Ectodermal cell (in vitro differentiated cells): ENCODE measurements around the gene SLC5A1.
"Not testable (repeated sequence)": the region's sequence is repeated elsewhere in the genome, so short reads cannot be mapped to it uniquely, and the experiment has no call there.

Source experiments
- H3K27ac ChIP-seq: 2 replicates; pipeline ENCODE4 v1.7.0; 2013; ENCODE audit warnings: mild to moderate bottlenecking, low read depth, low read length; ENCODE audit not compliant: insufficient read depth, poor library complexity, severe bottlenecking
- H3K27me3 ChIP-seq: 2 replicates; pipeline ENCODE4 v1.7.0; 2013; ENCODE audit warnings: mild to moderate bottlenecking, low read length; ENCODE audit not compliant: insufficient read depth, control insufficient read depth, poor library complexity, severe bottlenecking
- H3K36me3 ChIP-seq: one replicate; pipeline ENCODE4 v1.7.0; 2013; ENCODE audit warnings: low read length; ENCODE audit not compliant: control insufficient read depth, insufficient read depth
- H3K4me1 ChIP-seq: one replicate; pipeline ENCODE4 v1.7.0; 2013; ENCODE audit warnings: low read length; ENCODE audit not compliant: control insufficient read depth, insufficient read depth
- H3K4me3 ChIP-seq: 2 replicates; pipeline ENCODE4 v1.7.0; 2013; ENCODE audit warnings: low read depth, low read length, control low read depth; ENCODE audit not compliant: insufficient read depth
- H3K9me3 ChIP-seq: 2 replicates; pipeline ENCODE4 v1.7.0; 2013; ENCODE audit warnings: mild to moderate bottlenecking, low read length, moderate library complexity; ENCODE audit not compliant: control insufficient read depth
- WGBS, 2 experiments: methylation state at CpG; one replicate each; pipeline ENCODE4 v1.1.7; 2013; ENCODE audit warnings: missing lambda C conversion rate in 2 of 2; 5-methylcytosine and 5-hydroxymethylcytosine counted together

Gene SLC5A1

DNA sequence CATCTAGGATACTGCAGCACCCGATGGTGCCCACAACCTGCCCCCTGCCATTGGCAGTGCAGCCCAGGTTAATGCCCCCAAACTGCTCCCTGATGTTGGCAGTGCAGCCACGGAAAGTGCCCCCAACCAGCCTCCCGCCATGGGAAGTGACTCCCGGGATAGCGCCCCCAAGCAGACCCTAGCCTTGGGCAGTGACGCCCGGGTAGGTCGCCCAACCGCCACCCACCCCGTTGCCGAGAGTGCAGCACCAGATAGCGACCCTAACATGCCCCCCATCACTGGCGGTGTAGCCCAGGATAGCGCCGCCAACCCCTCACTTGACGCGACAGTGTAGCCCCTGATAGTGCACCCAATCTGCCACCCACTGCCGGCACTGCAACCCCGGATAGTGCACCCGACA lies 77.5 kb downstream of the SLC5A1 start:
- Histone ChIP-seq H3K4me3 (no peak overlapping the region), H3K4me1 (no peaks in the 10 kb centered on the region), H3K36me3 (no peaks in the 10 kb centered on the region), H3K9me3 (no peaks in the 10 kb centered on the region), H3K27me3 (no peaks in the 10 kb centered on the region), H3K27ac (no peak overlapping the region)
- WGBS, 2 experiments: 94 to 95% methylated on average over 20 of the region's 20 CpGs

DNA sequence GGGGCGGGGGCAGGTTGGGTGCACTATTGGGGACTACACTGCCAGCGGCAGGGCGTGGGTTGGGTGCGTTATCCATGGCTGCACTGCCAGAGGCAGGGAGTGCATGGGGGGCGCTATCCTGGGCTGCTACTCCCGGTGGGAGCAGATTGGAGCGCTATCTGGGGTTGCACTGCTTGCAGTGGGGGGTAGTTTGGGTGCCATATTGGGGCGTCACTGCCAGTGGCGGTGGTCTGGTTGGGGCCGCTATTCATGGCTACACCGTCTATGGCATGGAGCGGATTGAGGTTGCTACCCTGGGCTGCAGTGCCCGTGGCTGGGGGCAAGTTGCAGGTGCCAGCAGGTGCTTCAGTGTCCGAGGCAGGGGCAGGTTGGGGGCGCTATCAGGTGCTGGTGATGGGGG lies 79.8 kb downstream of the SLC5A1 start:
- H3K36me3 ChIP-seq: no peaks in the 10 kb centered on the region
- H3K27me3 ChIP-seq: no peaks in the 10 kb centered on the region
- no peaks in the 10 kb centered on the region for H3K9me3 ChIP-seq
- H3K4me1 ChIP-seq: no peaks in the 10 kb centered on the region
- 93 to 94% methylated on average over 15 of the region's 15 CpGs for WGBS, 2 experiments
- H3K27ac ChIP-seq: no peak overlapping the region
- H3K4me3 ChIP-seq: no peak overlapping the region

DNA sequence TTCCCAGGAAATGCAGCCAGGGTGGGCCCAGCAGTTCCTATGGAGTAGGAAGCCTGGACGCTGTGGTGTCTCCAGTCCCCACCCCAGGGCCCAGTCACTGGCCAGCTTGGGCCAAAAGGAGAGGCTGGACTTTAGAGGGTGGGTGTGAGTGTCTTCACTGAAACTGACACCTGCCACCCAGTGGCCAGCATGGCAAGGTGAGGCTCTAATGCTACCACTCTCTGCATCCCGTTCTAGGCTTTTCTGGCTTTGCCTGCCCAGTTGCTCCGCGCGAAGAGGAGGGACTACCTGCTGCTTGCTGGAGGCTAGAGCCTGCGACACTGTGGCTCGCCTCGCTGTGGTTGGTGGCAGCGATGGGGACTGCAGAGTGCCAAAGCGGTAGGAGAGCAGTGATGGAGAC lies 80.6 kb downstream of the SLC5A1 start:
- H3K36me3 ChIP-seq: no peaks in the 10 kb centered on the region
- H3K27ac ChIP-seq: no peak overlapping the region
- H3K27me3 ChIP-seq: no peaks in the 10 kb centered on the region
- no peaks in the 10 kb centered on the region for H3K4me1 ChIP-seq
- no peak overlapping the region for H3K4me3 ChIP-seq
- 49 to 54% methylated on average over 10 of the region's 10 CpGs for WGBS, 2 experiments
- H3K9me3 ChIP-seq: no peaks in the 10 kb centered on the region

GRCh38 chr22:32127904-32128303 lies 84.8 kb downstream of the SLC5A1 start:
- Histone ChIP-seq H3K36me3 (no peaks in the 10 kb centered on the region), H3K4me3 (no peak overlapping the region), H3K27ac (no peak overlapping the region), H3K27me3 (no peaks in the 10 kb centered on the region), H3K4me1 (no peaks in the 10 kb centered on the region), H3K9me3 (no peaks in the 10 kb centered on the region)
- 64 to 67% methylated on average over 4 of the region's 4 CpGs for WGBS, 2 experiments

GRCh38 chr22:32130464-32130863 lies 87.4 kb downstream of the SLC5A1 start:
- H3K27ac ChIP-seq: no peak overlapping the region
- H3K4me1 ChIP-seq: no peaks in the 10 kb centered on the region
- H3K9me3 ChIP-seq: no peaks in the 10 kb centered on the region
- H3K27me3 ChIP-seq: no peaks in the 10 kb centered on the region
- 88 to 95% methylated on average over 2 of the region's 2 CpGs for WGBS, 2 experiments
- H3K4me3 ChIP-seq: no peak overlapping the region
- H3K36me3 ChIP-seq: no peaks in the 10 kb centered on the region

DNA sequence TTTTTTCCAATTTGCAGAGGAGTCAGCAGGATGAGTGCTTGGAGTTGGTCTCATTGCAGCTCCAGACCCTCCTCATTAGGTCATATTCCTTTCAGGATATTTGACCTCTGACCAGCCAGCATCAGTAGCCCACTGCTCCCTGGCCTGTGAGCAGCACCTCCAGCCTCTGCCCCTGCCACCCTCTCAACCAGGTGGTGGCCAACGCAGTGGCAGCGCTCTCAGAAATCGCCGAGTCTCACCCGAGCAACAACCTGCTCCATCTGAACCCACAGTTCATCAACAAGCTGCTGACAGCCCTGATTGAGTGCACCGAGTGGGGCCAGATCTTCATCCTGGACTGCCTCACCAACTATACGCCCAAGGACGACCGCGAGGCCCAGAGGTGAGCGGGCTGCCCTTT lies 89.1 kb downstream of the SLC5A1 start:
- no peaks in the 10 kb centered on the region for H3K9me3 ChIP-seq
- 92 to 96% methylated on average over 11 of the region's 11 CpGs for WGBS, 2 experiments

DNA sequence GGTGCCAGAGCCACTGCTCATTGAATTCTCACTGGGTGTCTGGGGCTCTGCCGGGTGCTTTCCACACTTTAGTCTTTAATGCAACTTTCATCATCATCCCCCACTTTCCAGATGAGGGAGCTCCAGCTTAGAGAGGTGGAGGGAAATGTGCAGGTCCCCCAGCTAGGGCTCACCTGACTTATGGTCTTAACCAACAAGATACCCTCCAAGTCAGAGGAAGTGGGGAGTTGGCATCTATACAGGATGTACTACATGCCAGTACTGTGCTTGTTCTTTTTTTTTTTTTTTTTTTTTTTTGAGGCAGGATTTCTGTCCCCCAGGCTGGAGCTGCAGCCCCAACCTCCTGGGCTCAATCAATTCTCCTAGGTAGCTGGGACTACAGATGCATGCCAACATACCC lies 89.7 kb downstream of the SLC5A1 start:
- 89 to 95% methylated on average over 1 of the region's 1 CpG for WGBS, 2 experiments
- H3K9me3 ChIP-seq: no peaks in the 10 kb centered on the region
- no peaks in the 10 kb centered on the region for H3K36me3 ChIP-seq
- no peak overlapping the region for H3K27ac ChIP-seq
- no peaks in the 10 kb centered on the region for H3K4me1 ChIP-seq
- H3K4me3 ChIP-seq: no peak overlapping the region
- H3K27me3 ChIP-seq: no peaks in the 10 kb centered on the region

More for the DNA sequence above, 89.1 kb downstream of the SLC5A1 start:
- H3K27ac ChIP-seq: no peak overlapping the region
- no peak overlapping the region for H3K4me3 ChIP-seq
- no peaks in the 10 kb centered on the region for H3K36me3 ChIP-seq
- no peaks in the 10 kb centered on the region for H3K27me3 ChIP-seq
- H3K4me1 ChIP-seq: no peaks in the 10 kb centered on the region

DNA sequence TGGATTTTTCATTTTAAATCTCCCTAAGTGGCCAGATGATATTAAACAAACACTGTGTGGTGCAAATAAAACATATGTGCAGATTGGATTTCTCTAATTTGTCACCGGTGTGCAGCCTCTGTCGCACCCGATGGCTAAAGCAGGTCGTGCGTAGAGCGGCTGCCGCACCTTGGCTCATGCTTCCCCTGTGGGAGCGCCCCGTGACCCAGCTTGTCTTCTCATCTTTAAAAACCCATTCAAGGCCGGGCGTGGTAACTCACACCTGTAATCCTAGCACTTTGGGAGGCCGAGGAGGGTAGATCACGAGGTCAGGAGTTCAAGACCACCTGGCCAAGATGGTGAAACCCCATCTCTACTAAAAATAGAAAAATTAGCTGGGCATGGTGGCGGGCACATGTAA lies 91.7 kb downstream of the SLC5A1 start:
- H3K4me1 ChIP-seq, H3K36me3 ChIP-seq, H3K27ac ChIP-seq, H3K9me3 ChIP-seq, H3K27me3 ChIP-seq, H3K4me3 ChIP-seq: not testable (repeated sequence)
- WGBS, 2 experiments: 92 to 93% methylated on average over 14 of the region's 14 CpGs

- not testable (repeated sequence) for H3K9me3 ChIP-seq, H3K27me3 ChIP-seq, H3K4me1 ChIP-seq, H3K36me3 ChIP-seq, H3K4me3 ChIP-seq, H3K27ac ChIP-seq
- 93 to 95% methylated on average over 3 of the region's 3 CpGs for WGBS, 2 experiments
These were observed 92.9 kb downstream of the SLC5A1 start for GRCh38 chr22:32135958-32136357.

DNA sequence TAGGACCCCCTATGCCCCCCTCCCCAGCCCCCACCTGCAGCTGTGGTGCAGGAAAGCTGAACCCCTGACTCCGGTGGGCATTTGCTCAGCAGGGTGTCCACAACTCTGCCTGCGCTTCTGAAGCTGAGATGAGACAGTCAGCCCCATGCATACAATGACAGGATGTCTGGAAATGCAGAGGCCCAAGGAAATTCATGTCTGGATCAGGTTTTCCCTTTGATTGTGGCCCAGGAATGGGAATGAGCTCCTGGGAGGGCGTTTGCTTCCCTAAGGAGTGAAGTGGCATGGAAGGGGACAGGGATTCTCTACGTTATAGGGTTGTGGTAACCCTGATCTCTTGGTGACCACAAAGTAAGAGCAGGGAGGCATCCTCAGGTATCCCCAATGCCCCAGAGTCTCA lies 93.8 kb downstream of the SLC5A1 start:
- H3K27me3 ChIP-seq, H3K36me3 ChIP-seq, H3K9me3 ChIP-seq, H3K4me3 ChIP-seq, H3K27ac ChIP-seq, H3K4me1 ChIP-seq: not testable (repeated sequence)
- WGBS, 2 experiments: 90 to 93% methylated on average over 4 of the region's 4 CpGs

DNA sequence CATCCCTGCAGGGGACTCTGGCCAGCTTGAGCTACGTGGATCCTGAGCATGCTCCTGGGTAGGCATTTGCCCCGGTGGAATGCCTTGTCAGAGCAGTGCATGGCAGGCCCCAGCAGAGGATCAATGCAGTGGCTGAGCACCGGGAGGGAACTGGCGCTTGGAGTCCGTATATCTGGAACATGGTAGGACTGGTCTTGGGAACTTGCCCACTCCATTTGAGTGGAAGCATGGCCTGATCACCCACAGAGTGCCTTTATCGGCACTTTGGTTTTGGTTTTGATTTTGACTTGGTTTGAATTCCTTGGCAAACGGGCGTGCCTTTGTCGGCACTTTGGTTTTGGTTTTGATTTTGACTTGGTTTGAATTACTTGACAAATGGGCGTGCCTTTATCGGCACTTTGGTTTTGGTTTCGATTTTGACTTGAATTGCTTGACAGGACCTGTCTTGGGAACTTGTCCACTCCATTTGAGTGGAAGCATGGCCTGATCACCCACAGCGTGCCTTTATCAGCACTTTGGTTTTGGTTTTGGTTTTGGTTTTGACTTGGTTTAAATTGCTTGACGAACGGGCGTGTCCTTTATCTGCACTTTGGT lies 94.8 kb downstream of the SLC5A1 start:
- not testable (repeated sequence) for H3K27ac ChIP-seq, H3K9me3 ChIP-seq, H3K27me3 ChIP-seq, H3K4me1 ChIP-seq, H3K36me3 ChIP-seq, H3K4me3 ChIP-seq
- WGBS, 2 experiments: 94 to 95% methylated on average over 16 of the region's 16 CpGs
